HL-60 (cell line): ENCODE data around the gene DYNLT4.
A peak's percentile ranks its signal among the peaks of the same experiment; 100 is the strongest.
"Not testable (repeated sequence)": the region's sequence is repeated elsewhere in the genome, so short reads cannot be mapped to it uniquely, and the experiment has no call there.

ENCODE experiments used
- DNase-seq, 2 experiments: peaks; one replicate each; pipeline ENCODE4 v3.0.0-alpha.2; 2010 to 2020; ENCODE audit warnings: low read depth in 1 of 2, low spot score in 1 of 2
- H3K27ac ChIP-seq: fragments of 250-450 bp; sonication (Bioruptor Pico); replicated peaks from 2 replicates; pipeline ENCODE4 v1.5.1; 2020; ENCODE audit warnings: mild to moderate bottlenecking, moderate library complexity
- H3K27me3 ChIP-seq: fragments of 250-450 bp; sonication (Bioruptor Pico); 2 replicates; pipeline ENCODE4 v1.5.1; 2021; ENCODE audit warnings: mild to moderate bottlenecking, moderate library complexity; ENCODE audit not compliant: insufficient read depth, poor library complexity, severe bottlenecking
- H3K4me3 ChIP-seq: replicated peaks from 2 replicates; pipeline ENCODE4 v1.5.1; 2011; ENCODE audit warnings: mild to moderate bottlenecking, control low read depth, low read length; ENCODE audit not compliant: insufficient read depth
- GABPA ChIP-seq: IDR thresholded peaks from 2 replicates; pipeline ENCODE4 v1.6.1; 2012; ENCODE audit warnings: low read depth
- POLR2AphosphoS5 ChIP-seq: IDR thresholded peaks from 2 replicates; pipeline ENCODE4 v1.6.1; 2012; ENCODE audit warnings: low read depth
- SPI1 ChIP-seq: IDR thresholded peaks from 2 replicates; pipeline ENCODE4 v1.6.1; 2012; ENCODE audit warnings: low read depth, mild to moderate bottlenecking, borderline replicate concordance
- TF ChIP-seq, protein P1 (sequence below): IDR thresholded peaks from 2 replicates; pipeline ENCODE4 v1.6.1; 2012; ENCODE audit warnings: low read depth; ENCODE audit not compliant: insufficient replicate concordance
- TF ChIP-seq, protein P2 (sequence below): IDR thresholded peaks from one replicate; pipeline ENCODE4 v1.5.1; 2011; ENCODE audit warnings: low read length, control low read depth, inconsistent platforms; ENCODE audit not compliant: insufficient read depth

The DYNLT4 gene

GRCh38 chr1:44798481-44799365 lies 8.4 kb downstream of the DYNLT4 start:
- Histone ChIP-seq H3K4me3 (no peak overlapping the region), H3K27ac (peak overlapping the region; percentile 84; the same call in 1 of the 2 replicates), H3K27me3 (no peaks in the 10 kb centered on the region)
- no peak for DNase-seq
- TF ChIP-seq GABPA (no peak), SPI1 (no peak), POLR2AphosphoS5 (no peak)
- TF ChIP-seq, protein P1, sequence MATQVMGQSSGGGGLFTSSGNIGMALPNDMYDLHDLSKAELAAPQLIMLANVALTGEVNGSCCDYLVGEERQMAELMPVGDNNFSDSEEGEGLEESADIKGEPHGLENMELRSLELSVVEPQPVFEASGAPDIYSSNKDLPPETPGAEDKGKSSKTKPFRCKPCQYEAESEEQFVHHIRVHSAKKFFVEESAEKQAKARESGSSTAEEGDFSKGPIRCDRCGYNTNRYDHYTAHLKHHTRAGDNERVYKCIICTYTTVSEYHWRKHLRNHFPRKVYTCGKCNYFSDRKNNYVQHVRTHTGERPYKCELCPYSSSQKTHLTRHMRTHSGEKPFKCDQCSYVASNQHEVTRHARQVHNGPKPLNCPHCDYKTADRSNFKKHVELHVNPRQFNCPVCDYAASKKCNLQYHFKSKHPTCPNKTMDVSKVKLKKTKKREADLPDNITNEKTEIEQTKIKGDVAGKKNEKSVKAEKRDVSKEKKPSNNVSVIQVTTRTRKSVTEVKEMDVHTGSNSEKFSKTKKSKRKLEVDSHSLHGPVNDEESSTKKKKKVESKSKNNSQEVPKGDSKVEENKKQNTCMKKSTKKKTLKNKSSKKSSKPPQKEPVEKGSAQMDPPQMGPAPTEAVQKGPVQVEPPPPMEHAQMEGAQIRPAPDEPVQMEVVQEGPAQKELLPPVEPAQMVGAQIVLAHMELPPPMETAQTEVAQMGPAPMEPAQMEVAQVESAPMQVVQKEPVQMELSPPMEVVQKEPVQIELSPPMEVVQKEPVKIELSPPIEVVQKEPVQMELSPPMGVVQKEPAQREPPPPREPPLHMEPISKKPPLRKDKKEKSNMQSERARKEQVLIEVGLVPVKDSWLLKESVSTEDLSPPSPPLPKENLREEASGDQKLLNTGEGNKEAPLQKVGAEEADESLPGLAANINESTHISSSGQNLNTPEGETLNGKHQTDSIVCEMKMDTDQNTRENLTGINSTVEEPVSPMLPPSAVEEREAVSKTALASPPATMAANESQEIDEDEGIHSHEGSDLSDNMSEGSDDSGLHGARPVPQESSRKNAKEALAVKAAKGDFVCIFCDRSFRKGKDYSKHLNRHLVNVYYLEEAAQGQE, result no peak
- TF ChIP-seq, protein P2, sequence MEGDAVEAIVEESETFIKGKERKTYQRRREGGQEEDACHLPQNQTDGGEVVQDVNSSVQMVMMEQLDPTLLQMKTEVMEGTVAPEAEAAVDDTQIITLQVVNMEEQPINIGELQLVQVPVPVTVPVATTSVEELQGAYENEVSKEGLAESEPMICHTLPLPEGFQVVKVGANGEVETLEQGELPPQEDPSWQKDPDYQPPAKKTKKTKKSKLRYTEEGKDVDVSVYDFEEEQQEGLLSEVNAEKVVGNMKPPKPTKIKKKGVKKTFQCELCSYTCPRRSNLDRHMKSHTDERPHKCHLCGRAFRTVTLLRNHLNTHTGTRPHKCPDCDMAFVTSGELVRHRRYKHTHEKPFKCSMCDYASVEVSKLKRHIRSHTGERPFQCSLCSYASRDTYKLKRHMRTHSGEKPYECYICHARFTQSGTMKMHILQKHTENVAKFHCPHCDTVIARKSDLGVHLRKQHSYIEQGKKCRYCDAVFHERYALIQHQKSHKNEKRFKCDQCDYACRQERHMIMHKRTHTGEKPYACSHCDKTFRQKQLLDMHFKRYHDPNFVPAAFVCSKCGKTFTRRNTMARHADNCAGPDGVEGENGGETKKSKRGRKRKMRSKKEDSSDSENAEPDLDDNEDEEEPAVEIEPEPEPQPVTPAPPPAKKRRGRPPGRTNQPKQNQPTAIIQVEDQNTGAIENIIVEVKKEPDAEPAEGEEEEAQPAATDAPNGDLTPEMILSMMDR, result no peak

DNA sequence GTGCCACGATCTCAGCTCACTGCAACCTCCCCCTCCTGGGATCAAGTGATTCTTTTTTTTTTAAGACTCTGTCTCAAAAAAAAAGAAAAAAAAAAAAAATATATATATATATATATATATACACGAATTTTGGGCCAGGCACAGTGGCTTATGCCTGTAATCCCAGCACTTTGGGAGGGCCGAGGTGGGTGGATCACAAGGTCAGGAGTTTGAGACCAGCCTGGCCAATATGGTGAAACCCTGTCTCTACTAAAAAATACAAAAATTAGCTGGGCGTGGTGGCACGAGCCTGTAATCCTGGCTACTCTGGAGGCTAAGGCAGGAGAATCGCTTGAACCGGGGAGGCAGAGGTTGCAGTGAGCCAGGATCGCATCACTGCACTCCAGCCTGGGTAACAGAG lies 9.3 kb downstream of the DYNLT4 start:
- not testable (repeated sequence) for DNase-seq, H3K27me3 ChIP-seq, H3K4me3 ChIP-seq, H3K27ac ChIP-seq

DNA sequence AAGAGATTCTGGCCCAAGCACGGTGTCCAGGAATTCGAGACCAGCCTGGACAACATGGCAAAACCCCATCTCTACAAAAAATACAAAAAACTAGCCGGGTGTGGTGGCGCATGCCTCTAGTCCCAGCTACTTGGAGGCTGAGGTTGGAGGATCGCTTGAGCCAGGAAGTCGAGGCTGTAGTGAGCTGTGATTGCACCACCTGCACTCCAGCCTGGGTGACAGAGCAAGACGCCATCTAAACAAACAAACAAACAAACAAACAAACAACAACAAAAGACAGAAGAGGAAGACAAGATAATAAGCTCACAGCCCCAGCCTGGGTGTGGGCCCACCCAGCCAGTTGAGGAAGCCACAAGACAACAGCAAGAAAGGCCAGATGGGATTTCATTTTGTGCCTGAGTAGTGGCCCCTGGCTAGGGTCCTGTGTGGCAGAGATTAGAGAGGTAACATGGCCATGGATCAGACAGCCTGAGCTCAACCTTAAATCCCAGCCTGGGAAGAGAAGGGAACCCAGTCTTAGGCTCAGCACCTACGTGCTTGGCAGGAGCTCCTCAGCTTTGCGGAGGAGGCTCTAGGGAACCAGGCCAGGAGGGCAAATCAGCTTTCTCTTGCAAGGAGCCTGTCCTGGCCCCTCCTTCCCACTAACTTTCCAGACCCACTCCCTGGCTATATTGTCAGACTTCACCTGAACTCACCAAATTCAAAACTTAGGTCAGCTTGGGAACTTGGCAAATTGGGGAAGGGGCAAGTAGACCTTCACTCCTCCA lies 14.2 kb downstream of the DYNLT4 start:
- H3K27ac ChIP-seq, result no peak overlapping the region
- no peak overlapping the region for H3K4me3 ChIP-seq

More for the DNA sequence above, 14.2 kb downstream of the DYNLT4 start:
- no peak for TF ChIP-seq POLR2AphosphoS5
- TF ChIP-seq, protein P1, result no peak
- TF ChIP-seq, protein P2, result no peak
- TF ChIP-seq SPI1, result no peak
- TF ChIP-seq GABPA, result no peak
- DNase-seq, result no peak
- H3K27me3 ChIP-seq, result no peaks in the 10 kb centered on the region
